NOMO-1 (cell line): ENCODE data around the gene MYLK2.
"Not testable (repeated sequence)": the region's sequence is repeated elsewhere in the genome, so short reads cannot be mapped to it uniquely, and the experiment has no call there.

Source experiments
- DNase-seq, 2 experiments: peaks; one replicate each; lab custom pipeline; 2025; ENCODE audit not compliant: unreplicated experiment in 2 of 2; lab: John Stamatoyannopoulos, UW

Gene MYLK2

DNA sequence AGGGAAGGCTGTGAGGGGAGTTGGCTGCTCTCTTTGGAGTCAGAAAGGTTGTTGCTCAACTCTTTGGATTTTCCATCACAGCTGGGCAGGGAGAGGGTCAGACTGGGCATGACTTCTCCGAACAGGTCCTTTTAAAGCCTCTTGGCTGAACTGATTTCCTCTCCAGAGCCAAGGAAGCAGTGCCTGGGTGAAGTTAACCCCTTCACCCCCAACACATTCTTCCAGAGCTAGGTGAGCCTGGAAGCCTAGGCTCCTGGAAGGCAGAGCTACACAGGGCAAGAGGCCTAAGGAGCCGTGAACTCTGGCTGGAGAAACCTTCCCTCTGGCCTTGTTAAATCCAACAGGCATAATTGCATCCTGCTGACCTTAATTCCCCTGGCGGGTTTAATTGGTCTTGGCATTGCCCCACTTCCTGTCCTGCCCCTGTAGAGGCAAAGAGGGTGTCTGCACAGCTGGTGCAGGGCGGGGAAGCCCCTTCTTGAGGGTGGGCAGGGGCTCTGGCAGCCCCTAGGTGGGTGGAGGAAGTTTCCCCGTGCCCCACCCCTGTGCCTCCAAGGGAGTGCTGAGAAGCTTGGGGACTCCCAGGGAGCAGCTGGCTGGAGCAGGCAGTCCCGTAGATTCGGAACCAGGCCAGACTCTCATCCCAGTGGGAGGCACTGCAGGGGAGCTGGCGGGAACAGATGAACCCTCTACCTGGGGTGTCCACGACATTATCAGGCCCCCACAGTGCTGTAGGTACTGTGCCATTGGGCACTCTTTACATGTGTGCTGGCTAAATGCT is 3.6 kb upstream of the MYLK2 start:
- DNase-seq, result no peak

DNA sequence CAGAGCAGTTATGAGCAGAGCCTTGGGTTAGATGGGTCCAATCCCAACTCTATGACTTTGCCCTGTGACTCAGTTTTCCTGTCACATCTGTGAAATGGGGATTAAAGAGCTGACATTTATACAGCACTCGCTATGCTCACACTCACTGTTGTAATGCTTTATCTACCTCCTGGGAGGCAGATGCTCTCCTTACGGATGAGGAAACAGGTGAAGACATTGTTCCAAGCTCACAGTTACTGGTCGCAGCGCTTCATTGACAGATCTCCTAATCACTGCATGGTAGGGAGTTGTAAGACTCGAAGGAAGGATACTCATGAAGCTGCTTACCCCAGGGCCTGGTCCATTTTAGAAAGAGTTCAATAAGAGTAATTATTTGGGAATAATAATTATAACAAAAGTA is 2.9 kb upstream of the MYLK2 start:
- no peak for DNase-seq

GRCh38 chr20:31817461-31817860 is 1.7 kb upstream of the MYLK2 start:
- DNase-seq, result no peak

DNA sequence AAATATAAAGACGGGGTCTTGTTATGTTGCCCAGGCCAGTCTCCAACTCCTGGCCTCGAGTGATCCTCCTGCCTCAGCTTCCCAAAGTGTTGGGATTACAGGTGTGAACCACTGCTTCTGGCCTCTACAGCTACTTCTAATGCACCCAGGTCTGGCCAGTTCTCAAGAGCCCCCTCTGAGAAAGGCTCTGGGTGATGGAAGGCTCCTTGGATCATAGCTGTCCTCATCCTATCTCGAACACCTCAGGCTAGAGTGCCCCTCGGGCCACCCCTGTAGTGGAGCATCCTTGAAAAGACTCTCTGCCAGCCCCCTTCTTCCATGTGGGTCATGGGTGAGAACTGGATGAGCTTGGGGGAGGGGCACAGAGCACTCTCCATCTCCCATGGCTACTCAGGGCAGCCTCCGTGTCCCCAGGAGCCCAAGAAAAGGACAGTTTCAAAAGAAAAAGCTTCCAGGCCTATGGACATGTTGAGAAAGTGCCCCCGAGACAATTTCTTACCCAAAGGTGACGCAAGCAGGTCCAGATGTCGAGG is 714 bp upstream of the MYLK2 start:
- no peak for DNase-seq

DNA sequence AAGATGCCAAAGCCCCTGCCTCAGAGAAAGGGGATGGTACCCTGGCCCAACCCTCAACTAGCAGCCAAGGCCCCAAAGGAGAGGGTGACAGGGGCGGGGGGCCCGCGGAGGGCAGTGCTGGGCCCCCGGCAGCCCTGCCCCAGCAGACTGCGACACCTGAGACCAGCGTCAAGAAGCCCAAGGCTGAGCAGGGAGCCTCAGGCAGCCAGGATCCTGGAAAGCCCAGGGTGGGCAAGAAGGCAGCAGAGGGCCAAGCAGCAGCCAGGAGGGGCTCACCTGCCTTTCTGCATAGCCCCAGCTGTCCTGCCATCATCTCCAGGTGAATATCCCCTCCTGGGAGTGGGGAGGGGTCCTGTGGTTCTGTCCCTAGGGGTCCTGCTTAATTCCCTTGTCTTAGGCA is 1.1 kb downstream of the MYLK2 start:
- DNase-seq, result no peak

- no peak for DNase-seq
Measured at GRCh38 chr20:31821427-31821826, 2.3 kb downstream of the MYLK2 start.

GRCh38 chr20:31822421-31823330 is 3.5 kb downstream of the MYLK2 start:
- peak; percentile 17 to 39 for DNase-seq

DNA sequence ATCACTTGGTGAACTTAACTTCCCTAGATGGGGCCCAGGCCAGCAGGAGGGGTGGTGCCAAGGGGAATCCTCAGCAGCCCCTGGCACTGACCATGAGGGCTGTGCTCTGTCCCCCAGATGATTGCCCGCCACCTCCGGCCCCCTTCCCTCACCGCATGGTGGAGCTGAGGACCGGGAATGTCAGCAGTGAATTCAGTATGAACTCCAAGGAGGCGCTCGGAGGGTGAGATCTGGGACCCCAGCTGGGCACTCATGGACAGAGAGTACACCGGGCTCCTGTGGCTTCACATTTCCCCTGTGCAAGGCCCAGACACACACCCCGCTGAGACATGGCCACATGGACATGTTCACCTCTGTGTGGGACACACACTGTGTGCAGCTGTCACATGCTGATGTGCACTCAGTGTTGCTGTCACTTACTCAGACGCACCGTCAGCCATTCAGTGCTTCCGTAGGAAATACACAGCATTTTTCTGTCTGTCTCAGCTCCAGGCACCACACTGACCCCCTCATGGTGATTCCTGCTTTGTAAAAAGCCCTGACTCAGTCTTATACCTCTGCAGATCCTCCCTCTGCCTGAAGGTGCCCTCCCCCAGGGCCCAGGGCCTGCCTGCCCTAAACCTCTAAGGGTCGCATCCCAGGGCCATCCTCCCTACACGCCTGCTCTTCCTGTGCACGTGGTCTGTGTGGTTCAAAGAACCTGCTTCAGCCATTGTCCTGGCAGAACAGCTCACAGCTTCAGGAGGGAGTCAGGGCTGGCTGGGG is 4.4 kb downstream of the MYLK2 start:
- DNase-seq, result no peak

DNA sequence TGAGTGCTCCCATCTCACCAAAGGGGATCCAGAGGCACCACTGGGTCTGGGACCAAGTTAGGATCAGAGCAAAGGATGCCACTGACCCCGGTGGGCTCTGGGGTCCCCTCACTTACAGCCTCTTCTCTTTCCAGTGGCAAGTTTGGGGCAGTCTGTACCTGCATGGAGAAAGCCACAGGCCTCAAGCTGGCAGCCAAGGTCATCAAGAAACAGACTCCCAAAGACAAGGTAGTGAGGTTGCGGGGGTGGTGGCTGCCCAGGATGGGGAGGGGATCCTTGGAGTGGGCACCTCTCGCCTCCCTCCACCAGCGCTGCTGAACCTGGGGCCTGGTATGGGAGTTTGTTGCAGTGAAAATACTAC is 4.9 kb downstream of the MYLK2 start:
- DNase-seq, result no peak

GRCh38 chr20:31824554-31825313 is 5.6 kb downstream of the MYLK2 start:
- no peak for DNase-seq

DNA sequence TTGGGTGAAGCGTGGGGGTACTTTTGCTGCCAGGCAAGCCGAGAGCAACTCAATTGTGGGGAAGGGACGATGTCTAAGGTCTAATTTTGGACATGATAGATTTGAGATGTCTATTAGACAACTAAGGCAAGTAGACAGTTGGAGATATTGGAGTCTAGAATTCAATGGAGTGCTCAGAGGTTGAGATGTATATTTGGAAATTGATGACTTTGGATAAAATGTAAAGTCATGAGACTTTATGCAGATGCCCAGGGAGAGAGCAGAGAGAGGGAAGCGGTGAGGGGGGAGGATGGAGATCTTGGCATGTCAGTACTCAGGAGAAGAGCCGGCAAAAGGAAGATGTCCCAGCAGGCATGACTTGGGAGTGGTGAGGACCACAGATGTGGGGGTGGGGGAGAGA is 6.9 kb downstream of the MYLK2 start:
- no peak for DNase-seq

DNA sequence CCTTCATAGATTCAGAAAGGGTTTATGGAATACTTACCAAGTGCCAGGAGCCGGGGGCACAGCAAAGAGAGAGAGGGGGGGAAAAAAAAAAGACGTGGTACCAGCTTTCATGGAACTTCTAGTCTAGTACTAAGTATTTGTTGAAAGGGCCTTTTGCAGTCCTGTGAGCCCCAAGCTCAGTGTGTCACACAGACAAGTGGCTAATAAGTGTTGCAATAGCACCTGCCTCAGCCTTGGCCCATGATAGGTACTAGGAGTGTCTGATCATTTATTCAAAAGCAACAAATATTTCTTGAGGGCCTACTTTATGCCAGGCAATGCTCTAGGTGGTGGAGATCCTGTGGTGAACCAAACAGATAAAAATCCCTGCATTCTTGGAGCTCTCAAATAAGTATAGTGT is 7.9 kb downstream of the MYLK2 start:
- DNase-seq, result no peak

- DNase-seq, result not testable (repeated sequence)
Measured at GRCh38 chr20:31828016-31828415, 8.9 kb downstream of the MYLK2 start.

- no peak for DNase-seq
Measured at GRCh38 chr20:31829731-31830130, 10.6 kb downstream of the MYLK2 start.

DNA sequence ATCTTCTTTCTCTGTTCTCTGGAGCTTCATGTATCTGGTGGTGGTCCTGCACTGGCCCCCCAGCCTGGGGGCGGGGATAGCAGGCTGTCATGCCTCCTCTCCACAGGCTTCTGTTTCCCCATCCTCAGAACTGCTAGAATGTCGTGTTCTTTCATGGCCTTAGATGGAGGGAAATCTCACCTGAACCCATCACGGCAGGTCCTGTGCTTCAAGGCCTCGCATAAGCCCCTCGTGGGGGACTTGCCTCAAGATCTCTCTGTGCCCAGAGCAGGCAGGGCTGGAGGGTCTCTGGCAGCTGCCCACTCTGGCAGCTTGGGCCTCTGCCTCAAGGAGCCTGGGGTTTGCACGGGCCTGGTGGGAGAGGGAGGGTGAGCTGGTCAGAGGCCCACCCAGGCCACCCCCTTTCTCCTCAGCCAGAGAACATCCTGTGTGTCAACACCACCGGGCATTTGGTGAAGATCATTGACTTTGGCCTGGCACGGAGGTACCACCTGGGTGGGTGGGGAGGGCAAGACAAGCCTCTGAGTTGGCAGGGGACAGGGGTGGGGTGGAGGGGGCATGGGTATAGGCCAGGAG is 11.3 kb downstream of the MYLK2 start:
- DNase-seq, result no peak

DNA sequence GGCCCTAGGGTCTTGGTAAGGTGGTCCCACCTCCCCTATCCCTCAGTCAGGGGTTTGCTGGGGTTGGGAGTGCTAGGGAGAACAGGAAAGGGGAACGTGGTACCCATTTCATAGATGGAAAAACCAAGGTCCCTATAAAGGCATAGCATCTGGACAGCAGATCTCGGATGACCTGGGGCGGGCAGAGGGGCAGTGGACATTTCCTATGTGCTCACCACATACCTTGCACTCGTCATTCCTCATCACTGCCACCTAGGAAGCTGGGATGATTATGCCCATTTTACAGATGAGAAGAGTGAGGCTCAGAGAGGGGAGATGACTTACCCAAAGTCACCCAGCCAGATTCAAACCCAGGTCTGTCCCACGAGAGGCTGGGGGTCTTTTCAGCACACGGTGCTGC is 12.1 kb downstream of the MYLK2 start:
- DNase-seq, result no peak

- DNase-seq, result no peak
Measured at GRCh38 chr20:31831771-31832306, 12.7 kb downstream of the MYLK2 start.

DNA sequence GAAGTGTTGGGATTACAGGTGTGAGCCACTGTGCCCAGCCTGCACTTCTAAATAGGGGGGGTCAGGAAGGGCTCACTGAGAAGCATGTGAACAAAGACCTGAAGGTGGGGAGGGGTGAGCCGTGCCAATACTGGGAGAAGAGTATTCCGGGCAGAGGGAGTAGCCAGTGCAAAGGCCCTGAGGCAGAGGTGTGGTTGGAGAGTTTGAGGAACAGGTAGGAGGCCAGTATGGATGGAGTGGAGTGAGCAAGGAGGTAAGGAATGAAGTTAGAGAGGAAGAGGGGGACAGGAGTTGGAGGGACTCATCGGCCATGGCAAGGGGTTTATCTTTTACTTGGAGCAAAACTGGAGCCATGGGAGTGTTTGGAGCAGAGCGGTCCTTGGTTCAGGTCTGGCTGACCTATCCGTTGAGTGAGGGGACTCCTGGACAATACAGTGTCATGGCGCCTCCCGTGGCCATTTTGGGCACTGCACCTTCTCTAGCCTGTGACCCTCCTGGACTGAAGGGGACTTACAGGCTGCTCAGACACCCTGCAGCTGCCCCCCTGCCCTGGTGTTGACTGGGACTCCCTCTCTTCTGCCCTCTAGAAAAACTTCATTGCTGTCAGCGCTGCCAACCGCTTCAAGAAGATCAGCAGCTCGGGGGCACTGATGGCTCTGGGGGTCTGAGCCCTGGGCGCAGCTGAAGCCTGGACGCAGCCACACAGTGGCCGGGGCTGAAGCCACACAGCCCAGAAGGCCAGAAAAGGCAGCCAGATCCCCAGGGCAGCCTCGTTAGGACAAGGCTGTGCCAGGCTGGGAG is 14.2 kb downstream of the MYLK2 start:
- DNase-seq, result no peak

DNA sequence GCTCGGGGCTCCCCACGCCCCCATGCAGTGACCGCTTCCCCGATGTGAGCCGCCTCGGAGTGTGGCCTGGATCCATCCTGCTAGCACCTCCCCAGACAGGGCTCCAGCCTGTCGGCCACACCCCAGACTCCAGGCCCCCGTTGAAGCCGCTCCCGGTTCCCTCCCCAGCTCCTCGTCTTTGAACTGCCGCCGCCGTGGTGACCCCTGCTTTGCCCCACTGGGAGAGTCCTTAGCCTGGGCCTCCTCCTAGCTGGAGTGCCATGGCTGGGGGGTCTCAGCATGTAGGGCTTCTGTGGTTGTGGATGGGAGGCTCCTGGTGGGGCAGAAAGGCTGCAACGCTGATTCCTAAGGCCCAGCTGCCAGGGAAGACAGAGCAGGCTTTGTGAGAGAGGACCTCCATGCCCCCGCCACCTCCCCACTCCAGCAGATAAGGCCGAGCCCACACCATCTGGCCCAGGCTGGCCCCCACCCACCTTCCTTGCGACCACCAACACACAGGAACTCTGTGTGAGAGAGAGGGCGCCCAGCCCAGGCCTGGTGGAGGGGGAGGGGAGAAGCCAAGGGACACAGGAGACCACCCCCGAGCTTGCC is 14.9 kb downstream of the MYLK2 start:
- no peak for DNase-seq
